Midbrain (tissue), 1 donor: Measurements from ENCODE around the gene DISC1.

Source experiments
- DNase-seq: peaks from one replicate; lab custom pipeline; 2025; lab: John Stamatoyannopoulos, UW

The DISC1 gene

GRCh38 chr1:231814021-231814420, 187.4 kb downstream of the DISC1 start:
- no peak for DNase-seq

GRCh38 chr1:231814521-231814920, 187.9 kb downstream of the DISC1 start:
- no peak for DNase-seq

GRCh38 chr1:231817801-231818200, 191.2 kb downstream of the DISC1 start:
- DNase-seq = no peak

- no peak for DNase-seq
Observed at GRCh38 chr1:231818337-231818736, 191.7 kb downstream of the DISC1 start.

GRCh38 chr1:231821281-231821680, 194.7 kb downstream of the DISC1 start:
- no peak for DNase-seq

- DNase-seq = no peak
Observed at GRCh38 chr1:231822041-231822440, 195.5 kb downstream of the DISC1 start.

GRCh38 chr1:231826566-231826965, 200.0 kb downstream of the DISC1 start:
- DNase-seq = no peak

- DNase-seq = no peak
Observed at GRCh38 chr1:231827337-231828105, 200.9 kb downstream of the DISC1 start.

- no peak for DNase-seq
Observed at GRCh38 chr1:231828182-231828920, 201.8 kb downstream of the DISC1 start.

- DNase-seq = no peak
Observed at GRCh38 chr1:231829332-231829731, 202.7 kb downstream of the DISC1 start.

- no peak for DNase-seq
Observed at GRCh38 chr1:231836227-231836893, 209.8 kb downstream of the DISC1 start.

- DNase-seq = no peak
Observed at GRCh38 chr1:231838521-231838920, 211.9 kb downstream of the DISC1 start.

- no peak for DNase-seq
Observed at GRCh38 chr1:231839999-231840398, 213.4 kb downstream of the DISC1 start.

- no peak for DNase-seq
Observed at GRCh38 chr1:231841616-231842344, 215.2 kb downstream of the DISC1 start.

- no peak for DNase-seq
Observed at GRCh38 chr1:231842441-231842840, 215.9 kb downstream of the DISC1 start.

- no peak for DNase-seq
Observed at GRCh38 chr1:231844986-231845502, 218.5 kb downstream of the DISC1 start.

GRCh38 chr1:231847612-231848397, 221.2 kb downstream of the DISC1 start:
- no peak for DNase-seq

- no peak for DNase-seq
Observed at GRCh38 chr1:231849981-231850380, 223.4 kb downstream of the DISC1 start.

- DNase-seq = no peak
Observed at GRCh38 chr1:231850786-231851185, 224.2 kb downstream of the DISC1 start.

- DNase-seq = no peak
Observed at GRCh38 chr1:231853588-231854207, 227.1 kb downstream of the DISC1 start.

GRCh38 chr1:231855361-231855760, 228.8 kb downstream of the DISC1 start:
- DNase-seq = no peak
